ENCODE data around the gene PDCD1.

GRCh38 chr2:241879326-241879725 lies 20.6 kb upstream of the PDCD1 start:
- TF ChIP-seq EZH2phosphoT487 (IDR thresholded peaks at IDR 0.05; ENCODE audit: borderline replicate concordance, low read length): no peak
- TF ChIP-seq, protein P1, sequence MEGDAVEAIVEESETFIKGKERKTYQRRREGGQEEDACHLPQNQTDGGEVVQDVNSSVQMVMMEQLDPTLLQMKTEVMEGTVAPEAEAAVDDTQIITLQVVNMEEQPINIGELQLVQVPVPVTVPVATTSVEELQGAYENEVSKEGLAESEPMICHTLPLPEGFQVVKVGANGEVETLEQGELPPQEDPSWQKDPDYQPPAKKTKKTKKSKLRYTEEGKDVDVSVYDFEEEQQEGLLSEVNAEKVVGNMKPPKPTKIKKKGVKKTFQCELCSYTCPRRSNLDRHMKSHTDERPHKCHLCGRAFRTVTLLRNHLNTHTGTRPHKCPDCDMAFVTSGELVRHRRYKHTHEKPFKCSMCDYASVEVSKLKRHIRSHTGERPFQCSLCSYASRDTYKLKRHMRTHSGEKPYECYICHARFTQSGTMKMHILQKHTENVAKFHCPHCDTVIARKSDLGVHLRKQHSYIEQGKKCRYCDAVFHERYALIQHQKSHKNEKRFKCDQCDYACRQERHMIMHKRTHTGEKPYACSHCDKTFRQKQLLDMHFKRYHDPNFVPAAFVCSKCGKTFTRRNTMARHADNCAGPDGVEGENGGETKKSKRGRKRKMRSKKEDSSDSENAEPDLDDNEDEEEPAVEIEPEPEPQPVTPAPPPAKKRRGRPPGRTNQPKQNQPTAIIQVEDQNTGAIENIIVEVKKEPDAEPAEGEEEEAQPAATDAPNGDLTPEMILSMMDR (IDR thresholded peaks at IDR 0.05; ENCODE audit: low read depth, low read length, poor library complexity, severe bottlenecking): no peak
